HepG2 (cell line): ENCODE measurements around the gene TMX3. TPM values are rescaled to one million over a fixed set of nuclear protein-coding genes. Genes with fewer than 3 reads are reported as not detected.

Experiments
- AGO1 ChIP-seq: fragments of 200-400 bp; formaldehyde crosslinking; IDR thresholded peaks from 2 replicates; pipeline ENCODE4 v1.6.1; 2017; ENCODE audit warnings: mild to moderate bottlenecking, low read depth, low read length, moderate library complexity; ENCODE audit not compliant: poor library complexity, severe bottlenecking
- ARID3A ChIP-seq: IDR thresholded peaks from 2 replicates; pipeline ENCODE4 v1.6.1; 2012; ENCODE audit warnings: low read depth, low read length, improper control_type of control experiment
- ARNT ChIP-seq: fragments of 450-650 bp; IDR thresholded peaks from 2 replicates; pipeline ENCODE4 v1.6.1; 2017
- HNRNPH1 ChIP-seq: fragments of 200-400 bp; formaldehyde crosslinking; optimal IDR thresholded peaks from 2 replicates; pipeline ENCODE3; 2017; ENCODE audit warnings: mild to moderate bottlenecking, low read depth, low read length
- NFYC ChIP-seq: IDR thresholded peaks from 2 replicates; pipeline ENCODE4 v1.6.1; 2016; ENCODE audit warnings: missing genetic modification reagents, missing compliant biosample characterization
- NONO ChIP-seq, 2 experiments: fragments of 450-650 bp in 1 of 2; sonication (generic) in 1 of 2; formaldehyde crosslinking in 1 of 2; IDR thresholded peaks in 1 of 2; conservative IDR thresholded peaks in 1 of 2; 2 replicates each; pipeline versions ENCODE4 v1.6.1 to v1.8.0; 2017 to 2022; ENCODE audit warnings: mild to moderate bottlenecking in 1 of 2, missing genetic modification reagents in 1 of 2, moderate library complexity in 1 of 2
- RXRB ChIP-seq: IDR thresholded peaks from 2 replicates; pipeline ENCODE4 v1.6.1; 2016; ENCODE audit warnings: borderline replicate concordance, missing genetic modification reagents, missing compliant biosample characterization
- SNAI1 ChIP-seq: sonication (generic); formaldehyde crosslinking; IDR thresholded peaks from 2 replicates; pipeline ENCODE4 v1.5.0; 2020; ENCODE audit warnings: mild to moderate bottlenecking, missing genetic modification reagents, borderline replicate concordance
- STAT6 ChIP-seq: sonication (generic); formaldehyde crosslinking; IDR thresholded peaks from 2 replicates; pipeline ENCODE4 v1.4.0; 2020; ENCODE audit warnings: missing genetic modification reagents, mild to moderate bottlenecking, borderline replicate concordance
- TARDBP ChIP-seq: sonication (generic); formaldehyde crosslinking; IDR thresholded peaks from 2 replicates; pipeline ENCODE4 v1.8.0; 2022; ENCODE audit warnings: mild to moderate bottlenecking, missing genetic modification reagents
- UBTF ChIP-seq: sonication (generic); formaldehyde crosslinking; IDR thresholded peaks from 2 replicates; pipeline ENCODE4 v1.4.0; 2020; ENCODE audit warnings: mild to moderate bottlenecking, missing genetic modification reagents
- YEATS2 ChIP-seq: sonication (generic); formaldehyde crosslinking; IDR thresholded peaks from 2 replicates; pipeline ENCODE4 v1.4.0; 2020; ENCODE audit warnings: missing genetic modification reagents, borderline replicate concordance
- ZBTB20 ChIP-seq: sonication (generic); formaldehyde crosslinking; IDR thresholded peaks from 2 replicates; pipeline ENCODE4 v1.8.1; 2023; ENCODE audit warnings: missing genetic modification reagents, low read depth, mild to moderate bottlenecking, borderline replicate concordance
- ZKSCAN5 ChIP-seq: sonication (generic); formaldehyde crosslinking; IDR thresholded peaks from 2 replicates; pipeline ENCODE4 v1.5.1; 2020; ENCODE audit warnings: mild to moderate bottlenecking, missing genetic modification reagents
- ZNF280B ChIP-seq: sonication (generic); formaldehyde crosslinking; IDR thresholded peaks from 2 replicates; pipeline ENCODE4 v1.5.0; 2020; ENCODE audit warnings: missing genetic modification reagents, mild to moderate bottlenecking, borderline replicate concordance
- ZNF503 ChIP-seq: sonication (generic); formaldehyde crosslinking; IDR thresholded peaks from 2 replicates; pipeline ENCODE4 v1.4.0; 2020; ENCODE audit warnings: missing genetic modification reagents
- ZNF788 ChIP-seq: sonication (generic); formaldehyde crosslinking; IDR thresholded peaks from 2 replicates; pipeline ENCODE4 v1.5.0; 2020; ENCODE audit warnings: mild to moderate bottlenecking, missing genetic modification reagents, borderline replicate concordance
- polyA plus RNA-seq, 8 experiments: library from polyadenylated mRNA; depleted of rRNA in 3 of 8; stranded (reverse) in 7 of 8; unstranded in 1 of 8; fragments of >200 nt; fragmentation: Illumina TruSeq in 4 of 8; extraction: Trizol in 4 of 8; gene quantifications; 2 replicates each; pipeline versions ENCODE4 v1.2.1 to v1.2.3, GENCODE V29; 2011 to 2016; ENCODE audit warnings: low read depth in 4 of 8, missing spikeins in 1 of 8, mixed read lengths in 1 of 8; ENCODE audit not compliant: insufficient read depth in 1 of 8
- total RNA-seq, 5 experiments: library from RNA; depleted of rRNA; stranded (reverse); fragments of >200 nt; fragmentation: Illumina TruSeq; extraction: Trizol; gene quantifications; 2 replicates each; pipeline ENCODE4 v1.2.3, GENCODE V29; 2016; ENCODE audit warnings: low read depth in 1 of 5

The TMX3 gene
- total and polyA plus RNA-seq, 2 of the 13 experiments (the other 11 are each of a cell fraction or from before 2014, with no cell fraction given): 12.9 to 25.0 TPM

- TF ChIP-seq ZNF280B (CRISPR knock-in tag) (peak; percentile 96), HNRNPH1 (no peak), ARID3A (0 out of 2 replicates have a peak, but pooled peaks have one; percentile 49), ZBTB20 (CRISPR knock-in tag) (peak; percentile 81; the same call in 1 of the 2 replicates), ZNF788 (CRISPR knock-in tag) (peak; percentile 95; the same call in 1 of the 2 replicates), STAT6 (CRISPR knock-in tag) (no peak), SNAI1 (CRISPR knock-in tag) (peak; percentile 82), AGO1 (peak; percentile 56), UBTF (CRISPR knock-in tag) (peak; percentile 87), ZNF503 (peak; percentile 64; the same call in 1 of the 2 replicates), YEATS2 (CRISPR knock-in tag) (peak; percentile 82; the same call in 1 of the 2 replicates), TARDBP (CRISPR knock-in tag) (no peak), NONO (IDR thresholded peaks at IDR 0.05) (no peak), NONO (CRISPR knock-in tag; conservative IDR thresholded peaks at IDR 0.05) (0 out of 2 replicates have a peak, but pooled peaks have one; percentile 55), RXRB (peak; percentile 68; the same call in 1 of the 2 replicates), ZKSCAN5 (no peak), NFYC (CRISPR knock-in tag) (peak; percentile 57), ARNT (no peak)
Observed at GRCh38 chr18:68714712-68715496, at the start of gene TMX3 (continued).
